Esophagus muscularis mucosa (tissue), 4 donors: ENCODE measurements around the gene CEBPZOS. TPM values are rescaled to one million over a fixed set of nuclear protein-coding genes. Genes with fewer than 3 reads are reported as not detected.
"Not testable (repeated sequence)": the region's sequence is repeated elsewhere in the genome, so short reads cannot be mapped to it uniquely, and the experiment has no call there.

Experiments
- DNase-seq: peaks from one replicate; pipeline ENCODE4 v3.0.0-alpha.2; 2017; ENCODE audit errors: extremely low spot score
- H3K27ac ChIP-seq, 4 donors: fragments of 200-600 bp; sonication (generic); replicated peaks in 1 of 4; 1 replicate in 3 of 4; 2 replicates in 1 of 4; pipeline ENCODE4 v1.5.1; 2016 to 2019; ENCODE audit warnings: mild to moderate bottlenecking in 1 of 4
- H3K27me3 ChIP-seq, 4 donors: fragments of 200-600 bp; sonication (generic); one replicate each; pipeline versions ENCODE4 v1.5.1 to v1.6.0; 2016 to 2019
- H3K36me3 ChIP-seq, 4 donors: fragments of 200-600 bp; sonication (generic); one replicate each; pipeline ENCODE4 v1.5.1; 2016 to 2019
- H3K4me1 ChIP-seq, 4 donors: fragments of 200-600 bp; sonication (generic); one replicate each; pipeline ENCODE4 v1.5.1; 2016 to 2019
- H3K4me3 ChIP-seq, 4 donors: fragments of 200-600 bp; sonication (generic); 1 replicate in 2 of 4; 2 replicates in 2 of 4; pipeline ENCODE4 v1.5.1; 2016 to 2019; ENCODE audit warnings: mild to moderate bottlenecking in 4 of 4, moderate library complexity in 1 of 4
- H3K9me3 ChIP-seq, 4 donors: fragments of 200-600 bp; sonication (generic); 1 replicate in 3 of 4; 2 replicates in 1 of 4; pipeline ENCODE4 v1.5.1; 2016 to 2019
- EP300 ChIP-seq: sonication (generic); formaldehyde crosslinking; IDR thresholded peaks from one replicate; pipeline ENCODE4 v1.6.1; 2017; ENCODE audit warnings: antibody characterized with exemption
- POLR2A ChIP-seq: fragments of 450-650 bp; IDR thresholded peaks from one replicate; pipeline ENCODE4 v1.6.1; 2017; ENCODE audit warnings: antibody characterized with exemption, moderate library complexity, mild to moderate bottlenecking, low read depth
- POLR2AphosphoS5 ChIP-seq, 2 donors: sonication (generic); formaldehyde crosslinking; IDR thresholded peaks; one replicate each; pipeline ENCODE4 v1.6.1; 2017; ENCODE audit warnings: antibody characterized with exemption in 2 of 2
- WGBS: methylation state at CpG from one replicate; pipeline ENCODE4 v1.1.5; 2018; 5-methylcytosine and 5-hydroxymethylcytosine counted together
- intact Hi-C: fragments of 100-400 bp; cut with DNase I; formaldehyde crosslinking; loops from one replicate; pipeline ENCODE4 v1.15.1; 2023
- total RNA-seq, 4 donors: library from RNA; depleted of rRNA; stranded (reverse); fragments of >200 nt; gene quantifications; one replicate each; pipeline versions ENCODE4 v1.1.0 to v1.2.1, GENCODE V29; 2016
- TF ChIP-seq, protein P1 (sequence below), 3 experiments: fragments of 200-600 bp in 2 of 3; fragments of 450-650 bp in 1 of 3; sonication (generic) in 2 of 3; IDR thresholded peaks; one replicate each; pipeline ENCODE4 v1.5.1; 2017 to 2019; ENCODE audit warnings: antibody characterized with exemption in 3 of 3, mild to moderate bottlenecking in 2 of 3, moderate library complexity in 1 of 3

The CEBPZOS gene
- total RNA-seq, 4 donors from 2014 or later, result 25.2 to 31.6 (median 28.2) TPM

DNA sequence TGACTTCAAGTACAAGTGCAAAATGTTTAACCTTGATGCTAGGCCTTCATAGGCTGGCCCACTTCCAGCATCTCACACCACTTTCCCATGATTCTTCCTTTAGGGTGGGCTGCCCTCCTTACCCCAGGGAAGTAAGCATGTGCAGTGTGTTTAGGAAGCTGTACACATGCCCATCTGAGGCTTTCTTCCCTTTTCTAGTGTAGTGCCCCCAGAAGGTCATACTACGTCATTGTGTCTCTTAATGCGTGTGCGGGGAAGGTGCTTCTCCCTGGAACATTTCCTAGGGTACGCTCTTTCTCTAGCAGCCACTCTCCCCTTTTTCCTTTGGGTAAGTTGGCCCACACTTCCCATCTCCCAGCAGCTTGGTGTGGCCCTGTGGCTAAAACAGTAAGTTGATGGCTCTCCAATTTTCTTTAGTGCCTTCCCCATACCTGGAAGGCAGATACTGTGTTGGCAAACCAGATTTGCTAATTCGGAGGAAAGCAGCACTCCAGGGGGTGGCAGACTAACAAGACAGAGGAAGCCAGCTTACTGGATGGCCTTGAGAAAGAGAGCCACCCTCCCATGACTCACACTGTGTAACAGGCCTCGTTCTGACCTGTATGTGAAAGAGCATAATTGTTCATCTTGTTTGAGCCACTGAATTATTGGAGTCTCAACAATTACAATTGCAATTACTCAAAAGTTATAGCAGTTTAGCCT, 6.7 kb upstream of the CEBPZOS start:
- TF ChIP-seq, protein P1, sequence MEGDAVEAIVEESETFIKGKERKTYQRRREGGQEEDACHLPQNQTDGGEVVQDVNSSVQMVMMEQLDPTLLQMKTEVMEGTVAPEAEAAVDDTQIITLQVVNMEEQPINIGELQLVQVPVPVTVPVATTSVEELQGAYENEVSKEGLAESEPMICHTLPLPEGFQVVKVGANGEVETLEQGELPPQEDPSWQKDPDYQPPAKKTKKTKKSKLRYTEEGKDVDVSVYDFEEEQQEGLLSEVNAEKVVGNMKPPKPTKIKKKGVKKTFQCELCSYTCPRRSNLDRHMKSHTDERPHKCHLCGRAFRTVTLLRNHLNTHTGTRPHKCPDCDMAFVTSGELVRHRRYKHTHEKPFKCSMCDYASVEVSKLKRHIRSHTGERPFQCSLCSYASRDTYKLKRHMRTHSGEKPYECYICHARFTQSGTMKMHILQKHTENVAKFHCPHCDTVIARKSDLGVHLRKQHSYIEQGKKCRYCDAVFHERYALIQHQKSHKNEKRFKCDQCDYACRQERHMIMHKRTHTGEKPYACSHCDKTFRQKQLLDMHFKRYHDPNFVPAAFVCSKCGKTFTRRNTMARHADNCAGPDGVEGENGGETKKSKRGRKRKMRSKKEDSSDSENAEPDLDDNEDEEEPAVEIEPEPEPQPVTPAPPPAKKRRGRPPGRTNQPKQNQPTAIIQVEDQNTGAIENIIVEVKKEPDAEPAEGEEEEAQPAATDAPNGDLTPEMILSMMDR (IDR thresholded peaks at IDR 0.05), result no peak
- TF ChIP-seq POLR2AphosphoS5 (IDR thresholded peaks at IDR 0.05), result no peak
- no peak for TF ChIP-seq EP300
- no peak for TF ChIP-seq POLR2A
- Histone ChIP-seq H3K27ac (peak overlapping the region in 1 of 4 donors; percentile 2), H3K9me3 (no peaks in the 10 kb centered on the region), H3K4me3 (no peak overlapping the region), H3K27me3 (peaks cover 0 to 6% (median 0%) of the 10 kb centered on the region in 4 donors), H3K36me3 (no peaks in the 10 kb centered on the region), H3K4me1 (no peaks in the 10 kb centered on the region)
- 76% methylated on average over 6 of the region's 6 CpGs for WGBS
- intact Hi-C loops, result no loop called here
- DNase-seq, result no peak

DNA sequence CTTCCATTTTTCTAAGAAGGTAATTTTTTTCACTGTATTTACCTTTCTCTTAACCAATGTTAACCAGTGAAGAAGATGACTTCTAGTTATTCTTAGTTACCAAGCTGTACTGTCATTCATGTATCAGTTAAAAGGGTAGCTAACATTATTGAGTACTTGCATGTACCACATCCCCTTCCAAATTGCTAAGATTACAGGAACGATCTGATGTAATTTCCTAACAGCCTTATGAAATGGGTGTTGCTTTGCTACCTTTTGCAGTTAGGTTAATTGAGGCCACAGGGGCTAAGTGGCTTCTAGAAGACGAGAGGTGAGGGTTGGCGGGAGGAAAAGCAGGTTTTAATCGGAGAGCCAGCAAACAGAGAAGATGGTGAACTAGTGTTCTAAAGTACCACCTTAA, 6.0 kb upstream of the CEBPZOS start:
- peaks cover 0 to 6% (median 0%) of the 10 kb centered on the region in 4 donors for H3K27me3 ChIP-seq
- no peak overlapping the region for H3K27ac ChIP-seq
- TF ChIP-seq EP300 (no peak), POLR2A (no peak), POLR2AphosphoS5 (IDR thresholded peaks at IDR 0.05) (no peak)
- TF ChIP-seq, protein P1 (IDR thresholded peaks at IDR 0.05), result no peak
- no peak for DNase-seq
- 82% methylated on average over 4 of the region's 4 CpGs for WGBS
- no peaks in the 10 kb centered on the region for H3K36me3 ChIP-seq
- no peaks in the 10 kb centered on the region for H3K4me1 ChIP-seq
- H3K9me3 ChIP-seq, result no peaks in the 10 kb centered on the region
- intact Hi-C loops, result no loop called here
- no peak overlapping the region for H3K4me3 ChIP-seq

DNA sequence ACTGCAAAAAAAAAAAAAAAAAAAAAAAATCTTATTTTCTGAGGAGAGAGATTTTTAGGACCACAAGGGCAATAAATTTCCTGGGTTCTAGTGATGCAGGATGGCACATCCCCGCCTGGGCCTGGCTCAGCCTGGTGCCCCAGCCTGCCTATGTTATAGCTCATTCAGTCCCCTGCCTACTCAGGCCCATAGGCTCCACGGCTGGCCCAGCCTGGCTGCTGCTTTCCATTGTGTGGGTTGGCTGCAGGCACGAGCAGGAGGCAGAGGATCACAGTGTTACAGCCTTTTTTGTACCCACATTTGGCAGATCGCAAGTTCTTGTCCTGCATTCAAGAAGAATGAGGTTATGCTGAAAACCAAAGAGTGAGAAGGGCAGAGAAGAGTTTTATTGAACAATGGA, 5.0 kb upstream of the CEBPZOS start:
- intact Hi-C loops, result no loop called here
- Histone ChIP-seq H3K9me3 (no peaks in the 10 kb centered on the region), H3K27me3 (peaks cover 0 to 6% (median 0%) of the 10 kb centered on the region in 4 donors), H3K27ac (no peak overlapping the region), H3K4me1 (peaks cover 0 to 4% (median 2%) of the 10 kb centered on the region in 4 donors), H3K36me3 (no peaks in the 10 kb centered on the region), H3K4me3 (no peak overlapping the region)
- TF ChIP-seq POLR2A (no peak), EP300 (no peak)
- DNase-seq, result no peak
- WGBS, result 76% methylated on average over 4 of the region's 4 CpGs

DNA sequence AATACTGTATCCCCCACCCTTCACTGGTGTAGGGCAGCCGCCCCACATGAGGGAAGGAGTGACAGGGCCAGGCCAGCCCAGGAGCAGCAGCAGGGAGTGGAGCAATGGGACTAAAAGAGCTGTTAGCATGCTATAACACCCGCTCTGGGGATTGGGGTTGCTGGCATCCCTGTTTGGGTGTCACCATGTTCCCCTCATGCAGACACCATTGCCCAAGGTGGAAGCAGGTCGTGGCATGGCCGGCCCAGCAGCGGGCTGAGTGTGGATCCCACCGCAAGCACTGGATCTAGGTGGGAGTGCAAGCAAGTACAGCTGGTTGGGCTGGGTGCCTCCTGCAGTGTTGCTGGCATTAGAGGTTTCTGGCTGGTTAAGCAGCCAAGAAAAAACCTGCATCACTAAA, 4.5 kb upstream of the CEBPZOS start:
- no peak for TF ChIP-seq POLR2A
- no peak for TF ChIP-seq POLR2AphosphoS5 (IDR thresholded peaks at IDR 0.05)
- no peak for TF ChIP-seq EP300
- TF ChIP-seq, protein P1 (IDR thresholded peaks at IDR 0.05), result no peak
- Histone ChIP-seq H3K27ac (no peak overlapping the region), H3K36me3 (no peaks in the 10 kb centered on the region)

DNA sequence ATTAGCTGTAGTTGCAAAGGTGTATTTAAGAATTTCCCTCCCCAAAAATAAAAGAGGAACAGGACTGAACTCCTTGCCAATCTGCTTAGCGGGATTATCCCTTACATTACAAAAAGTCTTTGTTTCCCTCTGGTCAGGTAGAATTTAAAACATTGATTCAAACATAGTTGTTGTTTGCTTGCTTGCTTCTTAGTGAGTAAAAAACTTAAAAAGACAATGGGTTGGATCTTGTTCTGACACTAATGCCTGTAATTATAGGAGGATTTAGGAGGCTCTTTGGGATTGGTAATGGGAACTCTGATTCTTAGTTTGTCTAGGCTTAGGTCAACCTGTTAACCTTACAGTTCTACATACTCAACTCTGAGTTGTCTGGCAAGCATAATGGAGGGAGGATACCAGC, 3.7 kb upstream of the CEBPZOS start:
- TF ChIP-seq, protein P1 (IDR thresholded peaks at IDR 0.05), result no peak
- no peak for TF ChIP-seq POLR2AphosphoS5 (IDR thresholded peaks at IDR 0.05)
- TF ChIP-seq EP300, result no peak
- TF ChIP-seq POLR2A, result no peak
- DNase-seq, result no peak
- Histone ChIP-seq H3K27me3 (no peaks in the 10 kb centered on the region), H3K4me3 (no peak overlapping the region), H3K27ac (no peak overlapping the region), H3K36me3 (no peaks in the 10 kb centered on the region), H3K9me3 (no peaks in the 10 kb centered on the region), H3K4me1 (peaks cover 6 to 12% (median 9%) of the 10 kb centered on the region in 4 donors)
- intact Hi-C loops, result no loop called here
- 88% methylated on average over 1 of the region's 1 CpG for WGBS

More for the DNA sequence above, 4.5 kb upstream of the CEBPZOS start:
- no peak overlapping the region for H3K4me3 ChIP-seq
- DNase-seq, result no peak
- H3K4me1 ChIP-seq, result peaks cover 0 to 4% (median 2%) of the 10 kb centered on the region in 4 donors
- WGBS, result 90% methylated on average over 6 of the region's 6 CpGs
- intact Hi-C loops, result no loop called here
- no peaks in the 10 kb centered on the region for H3K9me3 ChIP-seq
- H3K27me3 ChIP-seq, result peaks cover 0 to 1% (median 0%) of the 10 kb centered on the region in 4 donors

DNA sequence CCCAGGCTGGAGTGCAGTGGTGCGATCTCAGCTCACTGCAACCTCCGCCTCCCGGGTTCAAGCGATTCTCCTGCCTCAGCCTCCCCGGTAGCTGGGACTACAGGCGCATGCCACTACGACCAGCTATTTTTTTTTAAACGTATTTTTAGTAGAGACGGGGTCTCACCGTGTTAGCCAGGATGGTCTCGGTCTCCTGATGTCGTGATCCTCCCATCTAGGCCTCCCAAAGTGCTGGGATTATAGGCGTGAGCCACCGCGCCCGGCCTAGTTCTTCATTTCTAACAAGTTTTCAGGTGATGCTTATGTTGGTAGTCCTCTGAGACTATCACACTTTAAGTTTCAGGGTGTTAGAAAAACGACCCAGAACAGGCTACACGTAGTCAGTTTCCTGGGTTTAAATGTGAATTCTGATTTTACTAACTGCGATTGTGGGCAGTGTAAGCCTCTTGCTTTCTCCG, 405 bp upstream of the CEBPZOS start:
- 80% methylated on average over 20 of the region's 20 CpGs for WGBS
- H3K4me3 ChIP-seq, result peak overlapping the region; percentile 81 to 90 (median 85)
- peaks cover 12 to 30% (median 23%) of the 10 kb centered on the region in 4 donors for H3K4me1 ChIP-seq
- intact Hi-C loops, result loop anchor here (5.0 kb wide), 1 partner anchor 36 kb away; the partner anchor contains the start of genes CEBPZ and NDUFAF7
- H3K9me3 ChIP-seq, DNase-seq, H3K27me3 ChIP-seq: not testable (repeated sequence)
- peaks cover 5 to 12% (median 7%) of the 10 kb centered on the region in 4 donors for H3K36me3 ChIP-seq
- peak overlapping the region; percentile 87 to 95 (median 92) for H3K27ac ChIP-seq
